Neural cell (in vitro differentiated cells): ENCODE results near the gene TAF10. TPM values are rescaled to one million over a fixed set of nuclear protein-coding genes. Genes with fewer than 3 reads are reported as not detected.

ENCODE experiments used
- H2AFZ ChIP-seq: fragments of 200-600, 300-800 bp; sonication (generic), shearing (Covaris generic); 2 replicates; pipeline ENCODE4 v1.6.0; 2014; ENCODE audit warnings: low read depth, mild to moderate bottlenecking, antibody characterized with exemption, low read length, moderate library complexity
- H3F3A ChIP-seq: fragments of 200-600 bp; shearing (Covaris generic); 2 replicates; pipeline ENCODE4 v1.6.1; 2016; ENCODE audit warnings: mild to moderate bottlenecking, moderate library complexity, mixed read lengths, antibody characterized with exemption, low read length; ENCODE audit not compliant: insufficient read depth, poor library complexity, severe bottlenecking
- H3K27ac ChIP-seq: fragments of 200-600, 300-800 bp; sonication (generic), shearing (Covaris generic); 2 replicates; pipeline ENCODE4 v1.5.1; 2014; ENCODE audit warnings: mild to moderate bottlenecking, low read length, moderate library complexity
- H3K27me3 ChIP-seq: fragments of 300-800, 200-600 bp; sonication (generic), shearing (Covaris generic); 2 replicates; pipeline ENCODE4 v1.6.0; 2014; ENCODE audit warnings: mild to moderate bottlenecking, low read depth, low read length, moderate library complexity; ENCODE audit not compliant: insufficient read depth
- H3K36me3 ChIP-seq: fragments of 300-800, 200-600 bp; sonication (generic), shearing (Covaris generic); 2 replicates; pipeline ENCODE4 v1.5.1; 2014; ENCODE audit warnings: mild to moderate bottlenecking, antibody characterized with exemption, low read length, moderate library complexity; ENCODE audit not compliant: insufficient read depth
- H3K4me2 ChIP-seq: fragments of 300-800, 200-600 bp; sonication (generic), shearing (Covaris generic); 2 replicates; pipeline ENCODE4 v1.6.0; 2014; ENCODE audit warnings: mild to moderate bottlenecking, low read length
- H3K4me3 ChIP-seq: fragments of 300-800, 200-600 bp; sonication (generic), shearing (Covaris generic); 2 replicates; pipeline ENCODE4 v1.5.1; 2014; ENCODE audit warnings: mild to moderate bottlenecking, low read length, moderate library complexity
- H3K79me2 ChIP-seq: fragments of 200-600 bp; shearing (Covaris generic); replicated peaks from 2 replicates; pipeline ENCODE4 v1.6.0; 2014; ENCODE audit warnings: mild to moderate bottlenecking, low read length, moderate library complexity; ENCODE audit not compliant: insufficient read depth
- H3K9ac ChIP-seq: fragments of 300-800, 200-600 bp; sonication (generic), shearing (Covaris generic); 2 replicates; pipeline ENCODE4 v1.6.1; 2016; ENCODE audit warnings: mild to moderate bottlenecking, low read length, mixed read lengths
- H3K9me2 ChIP-seq: fragments of 200-600 bp; shearing (Covaris generic); 2 replicates; pipeline ENCODE4 v1.6.1; 2016; ENCODE audit warnings: mild to moderate bottlenecking, low read length, mixed read lengths; ENCODE audit not compliant: insufficient read depth
- H3K9me3 ChIP-seq: fragments of 200-600, 300-800 bp; sonication (generic), shearing (Covaris generic); 2 replicates; pipeline ENCODE4 v1.6.1; 2016; ENCODE audit warnings: mild to moderate bottlenecking, mixed run types, low read length, moderate library complexity, mixed read lengths
- H4K20me1 ChIP-seq: fragments of 200-600 bp; shearing (Covaris generic); 2 replicates; pipeline ENCODE4 v1.6.1; 2016; ENCODE audit warnings: mild to moderate bottlenecking, mixed run types; ENCODE audit not compliant: insufficient read depth
- EP300 ChIP-seq: fragments of 450-650 bp; conservative IDR thresholded peaks from 2 replicates; pipeline ENCODE4 v1.6.1; 2014; ENCODE audit warnings: antibody characterized with exemption, mild to moderate bottlenecking, moderate library complexity; ENCODE audit not compliant: poor library complexity, severe bottlenecking
- EZH2 ChIP-seq: fragments of 200-600, 300-800 bp; shearing (Covaris generic), sonication (generic); IDR thresholded peaks from 2 replicates; pipeline ENCODE4 v1.6.1; 2014; ENCODE audit warnings: antibody characterized with exemption, low read length, borderline replicate concordance, mild to moderate bottlenecking; ENCODE audit not compliant: insufficient read depth, poor library complexity, severe bottlenecking
- MXI1 ChIP-seq: fragments of 450-650 bp; conservative IDR thresholded peaks from 2 replicates; pipeline ENCODE4 v1.6.1; 2014; ENCODE audit warnings: antibody characterized with exemption, mild to moderate bottlenecking; ENCODE audit not compliant: poor library complexity, severe bottlenecking
- POLR2AphosphoS5 ChIP-seq: IDR thresholded peaks from 2 replicates; pipeline ENCODE4 v1.6.1; 2012
- RAD21 ChIP-seq: fragments of 450-650 bp; conservative IDR thresholded peaks from 2 replicates; pipeline ENCODE4 v1.6.1; 2014; ENCODE audit warnings: antibody characterized with exemption, mild to moderate bottlenecking, moderate library complexity
- SMC3 ChIP-seq: fragments of 450-650 bp; conservative IDR thresholded peaks from 2 replicates; pipeline ENCODE4 v1.6.1; 2014; ENCODE audit warnings: antibody characterized with exemption, mild to moderate bottlenecking, moderate library complexity; ENCODE audit not compliant: poor library complexity
- TAF1 ChIP-seq: IDR thresholded peaks from 2 replicates; pipeline ENCODE4 v1.6.1; 2012; ENCODE audit warnings: low read depth
- polyA minus RNA-seq: library from RNA; depleted of rRNA, polyadenylated mRNA; stranded (reverse); fragments of >200 nt; gene quantifications from 2 replicates; pipeline ENCODE4 v1.2.3, GENCODE V29; 2014
- polyA plus RNA-seq: library from polyadenylated mRNA; depleted of rRNA; stranded (reverse); fragments of >200 nt; gene quantifications from 2 replicates; pipeline ENCODE4 v1.2.3, GENCODE V29; 2014
- TF ChIP-seq, protein P1 (sequence below): fragments of 450-650 bp; IDR thresholded peaks from 2 replicates; pipeline ENCODE4 v1.5.1; 2014; ENCODE audit warnings: antibody characterized with exemption, mild to moderate bottlenecking, moderate library complexity; ENCODE audit not compliant: poor library complexity, severe bottlenecking
- TF ChIP-seq, protein P2 (sequence below): IDR thresholded peaks from 2 replicates; pipeline ENCODE4 v1.6.1; 2012; ENCODE audit warnings: borderline replicate concordance

The TAF10 gene
- polyA plus RNA-seq (30.9 and 39.7 TPM in 2 replicates), polyA minus RNA-seq (16.2 and 20.0 TPM in 2 replicates)

DNA sequence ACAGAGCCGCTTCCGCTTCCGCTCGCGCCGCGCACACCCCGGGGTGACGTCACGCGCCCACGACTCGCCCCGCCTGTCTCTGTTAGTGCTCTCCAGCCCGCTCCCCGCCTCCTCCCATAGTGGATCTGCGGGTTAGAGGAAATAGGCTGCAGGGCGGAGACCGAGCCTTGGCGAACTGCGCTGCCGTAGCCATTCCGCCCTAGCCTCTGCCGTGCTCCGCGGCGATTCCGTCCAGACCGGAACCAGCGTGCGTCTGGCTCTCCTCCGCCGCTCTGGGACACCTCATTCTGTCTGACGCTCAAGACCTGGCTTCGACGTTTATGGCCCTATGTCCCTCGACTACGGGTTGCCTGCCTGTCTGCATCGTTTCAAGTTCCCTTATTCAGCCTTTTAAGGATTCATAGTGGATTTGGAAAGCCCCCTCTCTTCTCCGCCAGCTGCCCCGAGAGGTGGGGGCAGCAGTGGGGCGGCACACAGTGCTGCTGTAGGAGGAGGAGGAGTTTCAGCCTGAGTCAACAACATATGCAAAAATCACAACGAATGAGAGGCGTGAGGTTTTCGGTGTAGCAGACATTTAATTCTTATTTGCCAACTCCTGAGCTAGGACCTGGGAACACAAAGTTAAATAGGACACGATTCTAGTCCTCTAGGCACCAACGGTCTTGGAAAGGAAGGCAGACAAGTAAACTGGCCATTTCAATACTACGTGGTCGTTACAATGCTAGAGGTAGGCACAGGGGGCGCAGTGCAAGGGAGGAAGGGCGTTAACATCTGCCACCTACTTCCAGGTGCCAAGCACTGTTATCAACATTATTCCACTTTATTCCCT is at the start of gene TAF10:
Gene TAF10, minus strand, starts transcription at position 4 of the 829 bp plus-strand sequence. CDS start 27 bp downstream, outside the sequence.
- peak within 1 kb of the TSS; percentile 99 for H3K27ac ChIP-seq
- TF ChIP-seq POLR2AphosphoS5 (peak; percentile 99), SMC3 (peak; percentile 30), RAD21 (peak; percentile 19), EP300 (peak; percentile 73), TAF1 (peak; percentile 89), EZH2 (no peak), MXI1 (peak; percentile 82)
- TF ChIP-seq, protein P1, sequence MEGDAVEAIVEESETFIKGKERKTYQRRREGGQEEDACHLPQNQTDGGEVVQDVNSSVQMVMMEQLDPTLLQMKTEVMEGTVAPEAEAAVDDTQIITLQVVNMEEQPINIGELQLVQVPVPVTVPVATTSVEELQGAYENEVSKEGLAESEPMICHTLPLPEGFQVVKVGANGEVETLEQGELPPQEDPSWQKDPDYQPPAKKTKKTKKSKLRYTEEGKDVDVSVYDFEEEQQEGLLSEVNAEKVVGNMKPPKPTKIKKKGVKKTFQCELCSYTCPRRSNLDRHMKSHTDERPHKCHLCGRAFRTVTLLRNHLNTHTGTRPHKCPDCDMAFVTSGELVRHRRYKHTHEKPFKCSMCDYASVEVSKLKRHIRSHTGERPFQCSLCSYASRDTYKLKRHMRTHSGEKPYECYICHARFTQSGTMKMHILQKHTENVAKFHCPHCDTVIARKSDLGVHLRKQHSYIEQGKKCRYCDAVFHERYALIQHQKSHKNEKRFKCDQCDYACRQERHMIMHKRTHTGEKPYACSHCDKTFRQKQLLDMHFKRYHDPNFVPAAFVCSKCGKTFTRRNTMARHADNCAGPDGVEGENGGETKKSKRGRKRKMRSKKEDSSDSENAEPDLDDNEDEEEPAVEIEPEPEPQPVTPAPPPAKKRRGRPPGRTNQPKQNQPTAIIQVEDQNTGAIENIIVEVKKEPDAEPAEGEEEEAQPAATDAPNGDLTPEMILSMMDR = peak; percentile 81
- TF ChIP-seq, protein P2, sequence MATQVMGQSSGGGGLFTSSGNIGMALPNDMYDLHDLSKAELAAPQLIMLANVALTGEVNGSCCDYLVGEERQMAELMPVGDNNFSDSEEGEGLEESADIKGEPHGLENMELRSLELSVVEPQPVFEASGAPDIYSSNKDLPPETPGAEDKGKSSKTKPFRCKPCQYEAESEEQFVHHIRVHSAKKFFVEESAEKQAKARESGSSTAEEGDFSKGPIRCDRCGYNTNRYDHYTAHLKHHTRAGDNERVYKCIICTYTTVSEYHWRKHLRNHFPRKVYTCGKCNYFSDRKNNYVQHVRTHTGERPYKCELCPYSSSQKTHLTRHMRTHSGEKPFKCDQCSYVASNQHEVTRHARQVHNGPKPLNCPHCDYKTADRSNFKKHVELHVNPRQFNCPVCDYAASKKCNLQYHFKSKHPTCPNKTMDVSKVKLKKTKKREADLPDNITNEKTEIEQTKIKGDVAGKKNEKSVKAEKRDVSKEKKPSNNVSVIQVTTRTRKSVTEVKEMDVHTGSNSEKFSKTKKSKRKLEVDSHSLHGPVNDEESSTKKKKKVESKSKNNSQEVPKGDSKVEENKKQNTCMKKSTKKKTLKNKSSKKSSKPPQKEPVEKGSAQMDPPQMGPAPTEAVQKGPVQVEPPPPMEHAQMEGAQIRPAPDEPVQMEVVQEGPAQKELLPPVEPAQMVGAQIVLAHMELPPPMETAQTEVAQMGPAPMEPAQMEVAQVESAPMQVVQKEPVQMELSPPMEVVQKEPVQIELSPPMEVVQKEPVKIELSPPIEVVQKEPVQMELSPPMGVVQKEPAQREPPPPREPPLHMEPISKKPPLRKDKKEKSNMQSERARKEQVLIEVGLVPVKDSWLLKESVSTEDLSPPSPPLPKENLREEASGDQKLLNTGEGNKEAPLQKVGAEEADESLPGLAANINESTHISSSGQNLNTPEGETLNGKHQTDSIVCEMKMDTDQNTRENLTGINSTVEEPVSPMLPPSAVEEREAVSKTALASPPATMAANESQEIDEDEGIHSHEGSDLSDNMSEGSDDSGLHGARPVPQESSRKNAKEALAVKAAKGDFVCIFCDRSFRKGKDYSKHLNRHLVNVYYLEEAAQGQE = peak; percentile 87
- no peaks in the 10 kb centered on the region for H3K9me2 ChIP-seq
- no peaks in the 10 kb centered on the region for H3K36me3 ChIP-seq
- peak within 1 kb of the TSS; percentile 66 for H2AFZ ChIP-seq
- H3K27me3 ChIP-seq = no peaks in the 10 kb centered on the region
- peak within 1 kb of the TSS; percentile 99 for H3K4me2 ChIP-seq
- H3K9me3 ChIP-seq = no peaks in the 10 kb centered on the region
- peaks cover 9% of the 10 kb centered on the region for H3K79me2 ChIP-seq
- peak within 1 kb of the TSS; percentile 96 for H3K4me3 ChIP-seq
- H3K9ac ChIP-seq = peak within 1 kb of the TSS; percentile 99
- H3F3A ChIP-seq = peaks cover 4% of the 10 kb centered on the region
- no peaks in the 10 kb centered on the region for H4K20me1 ChIP-seq

DNA sequence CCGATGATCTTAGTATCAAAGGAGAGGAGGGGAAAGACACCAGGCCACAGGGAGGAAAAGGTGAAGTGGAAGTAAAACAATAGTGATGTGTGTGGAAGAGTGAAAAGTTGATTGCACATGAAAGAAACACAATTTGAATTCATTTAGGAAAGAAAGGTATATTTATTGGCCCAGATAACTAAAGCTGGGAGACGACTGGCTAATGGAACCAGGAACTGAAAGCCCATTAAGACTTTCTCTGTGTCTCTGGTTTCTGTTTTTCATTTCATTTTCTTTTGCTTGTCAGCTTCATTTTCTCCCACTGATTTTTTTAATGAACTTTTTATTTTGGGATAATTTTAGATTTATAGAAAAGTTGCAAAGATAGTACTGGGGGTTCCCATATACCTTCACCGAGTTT is 48.7 kb upstream of the TAF10 start:
- H3K9me3 ChIP-seq = no peaks in the 10 kb centered on the region
- no peak overlapping the region for H3K4me2 ChIP-seq
- H3F3A ChIP-seq = no peaks in the 10 kb centered on the region
- H2AFZ ChIP-seq = no peak overlapping the region
- H3K36me3 ChIP-seq = no peaks in the 10 kb centered on the region
- no peaks in the 10 kb centered on the region for H3K27me3 ChIP-seq
- TF ChIP-seq, protein P1 = no peak
- no peak for TF ChIP-seq POLR2AphosphoS5
- TF ChIP-seq TAF1 = no peak
- no peak for TF ChIP-seq SMC3
- no peak for TF ChIP-seq EZH2
- TF ChIP-seq EP300 = no peak
- TF ChIP-seq, protein P2 = no peak
- TF ChIP-seq RAD21 = no peak
- TF ChIP-seq MXI1 = no peak
- no peak overlapping the region for H3K4me3 ChIP-seq
- H3K79me2 ChIP-seq = peaks cover 12% of the 10 kb centered on the region
- H3K9ac ChIP-seq = no peak overlapping the region
- no peaks in the 10 kb centered on the region for H4K20me1 ChIP-seq
- H3K27ac ChIP-seq = no peak overlapping the region
- H3K9me2 ChIP-seq = no peaks in the 10 kb centered on the region
